ENCODE results near the gene C15orf61.

C15orf61 gene

DNA sequence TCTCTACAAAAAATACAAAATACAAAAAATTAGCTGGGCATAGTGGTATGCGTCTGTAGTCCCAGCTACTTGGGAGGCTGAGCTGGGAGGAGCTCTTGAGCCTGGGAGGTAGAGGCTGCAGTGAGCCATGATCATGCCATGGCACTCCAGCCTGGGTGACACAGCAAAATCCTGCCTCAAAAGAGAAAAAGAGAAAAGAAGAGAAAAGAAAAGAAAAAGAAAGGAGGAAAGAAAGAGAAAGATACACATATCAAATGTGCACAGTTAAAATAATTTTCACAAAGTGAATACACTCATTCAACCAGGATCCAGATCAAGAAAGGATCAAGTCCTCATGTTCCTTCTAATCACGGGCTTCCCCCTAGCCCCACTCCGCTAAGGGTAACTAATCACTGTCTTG is 5.8 kb upstream of the C15orf61 start:
- no peak for DNase-seq

DNA sequence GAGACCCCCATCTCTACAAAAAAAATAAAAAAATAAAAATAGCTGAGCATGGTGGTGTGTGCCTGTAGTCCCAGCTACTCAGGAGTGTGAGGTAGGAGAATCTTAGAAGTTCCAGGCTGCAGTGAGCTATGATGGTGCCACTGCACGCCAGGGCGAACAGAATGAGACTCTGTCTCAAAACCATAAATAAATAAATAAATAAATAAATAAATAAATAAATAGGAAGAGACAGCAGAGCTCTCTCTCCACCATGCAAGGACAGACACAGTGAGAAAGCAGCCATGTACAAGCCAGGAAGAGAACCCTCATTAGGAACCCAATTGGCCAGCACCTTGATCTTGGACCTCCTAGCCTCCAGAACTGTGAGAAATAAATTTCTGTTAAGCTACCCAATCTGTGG is 5.4 kb upstream of the C15orf61 start:
- no peak for DNase-seq

DNA sequence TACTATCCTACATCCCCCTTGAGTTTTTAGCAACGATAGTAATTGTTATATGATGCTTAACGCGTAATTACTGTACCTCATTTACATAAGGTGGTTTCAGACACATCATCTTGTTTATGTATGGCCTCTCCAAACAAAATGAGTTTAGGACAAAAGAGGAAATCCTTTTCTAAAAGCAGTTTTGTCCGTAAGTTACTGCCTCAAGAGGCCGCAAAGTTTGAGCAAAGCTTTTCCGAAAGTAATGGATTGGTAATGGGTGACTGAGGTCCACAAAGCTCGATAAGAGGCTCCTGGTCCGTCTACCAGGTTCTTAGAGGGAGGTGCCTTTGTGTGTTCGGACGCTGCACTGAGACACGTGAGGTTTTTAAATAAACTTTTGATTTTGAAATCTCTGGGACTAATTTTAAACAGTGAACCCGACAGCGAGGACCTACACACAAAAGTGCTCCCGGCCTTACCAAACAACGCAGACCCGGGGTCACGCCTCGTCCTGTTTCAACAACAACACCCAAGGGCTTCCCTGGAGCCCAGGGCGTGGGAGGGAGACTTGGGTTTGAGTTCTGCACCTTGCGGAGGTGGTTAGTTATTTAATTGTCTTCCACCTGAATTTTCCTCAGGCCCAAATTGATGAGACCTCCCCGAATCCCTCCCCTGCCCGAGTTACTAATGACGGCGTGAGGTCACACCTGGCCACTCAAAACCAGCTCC is 456 bp upstream of the C15orf61 start:
- DNase-seq = peak; percentile 48 to 75 (median 64)

DNA sequence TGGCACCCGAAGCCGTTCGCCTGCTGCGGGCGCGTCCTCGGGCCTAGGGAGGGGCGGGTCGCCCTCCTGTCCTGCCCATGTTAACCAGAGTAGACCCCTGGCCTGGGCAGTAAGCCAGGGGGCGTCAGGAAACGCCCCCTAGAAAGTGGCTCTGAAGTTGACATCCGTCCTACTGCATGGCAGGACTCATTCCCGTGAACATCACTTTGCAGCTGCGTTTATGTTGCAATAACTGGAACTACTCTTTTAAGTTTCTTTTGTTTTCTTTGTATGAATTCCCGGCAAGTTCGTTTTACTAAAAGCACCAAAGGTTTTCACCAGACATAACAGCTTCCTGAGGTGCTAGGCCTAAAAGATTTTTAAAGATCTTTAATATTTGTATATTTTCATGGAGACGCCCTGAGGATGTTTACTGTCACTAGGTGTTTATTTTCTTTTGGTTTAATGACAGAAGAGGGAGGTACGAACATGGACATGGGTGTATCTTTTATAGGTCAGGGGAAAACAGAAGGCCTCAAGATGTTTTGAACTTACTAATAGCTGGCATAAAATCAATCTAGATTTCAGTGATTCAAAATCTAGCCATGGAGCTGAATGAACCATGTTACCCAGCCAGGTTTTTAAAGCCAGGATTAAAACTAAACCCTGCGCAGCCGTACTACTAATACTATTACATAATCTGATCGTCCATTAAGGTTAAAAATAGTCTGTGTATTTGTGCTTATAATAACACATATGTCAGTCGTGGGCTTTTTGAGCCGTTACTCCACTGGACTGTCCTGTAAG is 1.0 kb downstream of the C15orf61 start:
- DNase-seq = peak; percentile 20 to 46 (median 31)

DNA sequence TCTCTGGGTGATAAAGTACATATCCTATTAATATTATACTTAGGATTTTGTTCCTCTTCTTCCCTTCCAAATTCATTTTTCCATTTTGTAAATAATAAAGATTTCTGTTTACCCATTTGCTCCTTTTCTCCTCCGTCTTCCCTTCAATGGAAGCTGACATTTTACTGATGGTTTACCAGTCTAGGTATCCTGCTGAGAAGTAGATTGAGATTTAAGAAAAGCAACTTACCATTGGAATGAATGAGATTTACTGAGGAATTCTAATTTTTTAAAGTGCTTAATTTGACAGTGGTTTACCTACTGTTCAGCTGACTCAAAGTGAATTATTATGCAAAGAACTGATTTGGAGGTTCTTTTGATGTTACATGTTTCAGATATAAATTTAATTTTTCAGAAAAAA is 2.4 kb downstream of the C15orf61 start:
- DNase-seq = no peak

DNA sequence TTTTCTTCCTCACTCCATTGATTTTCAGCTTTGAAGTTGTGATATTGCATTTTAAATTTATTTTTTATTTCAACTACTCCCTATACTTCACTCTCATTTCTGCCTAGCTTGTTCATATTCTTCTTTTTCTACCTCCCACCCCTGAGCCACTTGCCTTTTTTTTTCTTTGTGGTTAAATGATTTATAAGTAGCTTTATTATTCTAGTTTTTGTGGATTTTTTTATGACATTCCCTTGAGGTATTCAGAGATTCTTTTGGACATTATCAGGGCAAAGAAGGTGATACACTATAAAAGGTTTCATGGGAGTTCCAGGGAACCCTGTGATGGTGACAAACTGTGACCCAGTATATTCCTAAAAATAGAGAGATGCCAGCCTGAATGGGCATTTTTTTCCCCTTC is 3.3 kb downstream of the C15orf61 start:
- DNase-seq = no peak

DNA sequence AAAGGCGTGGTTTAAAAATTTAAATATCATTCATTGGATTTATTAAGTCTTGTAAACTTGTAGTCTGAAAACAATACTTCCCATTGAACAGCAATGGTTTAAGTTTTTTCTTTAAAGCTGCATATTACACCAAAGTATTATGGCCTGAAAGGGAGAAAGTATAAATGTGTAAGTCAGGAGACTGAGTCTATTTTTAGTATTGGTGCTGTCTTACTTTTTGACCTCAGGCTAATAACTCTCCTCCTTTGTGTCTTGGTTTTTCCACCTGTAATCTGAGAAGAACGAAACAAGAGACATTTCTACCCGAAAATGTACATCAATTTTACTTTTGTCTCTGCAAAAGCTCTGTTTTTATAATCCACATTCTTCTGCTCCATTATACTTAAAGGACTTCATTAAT is 7.6 kb downstream of the C15orf61 start:
- no peak for DNase-seq

DNA sequence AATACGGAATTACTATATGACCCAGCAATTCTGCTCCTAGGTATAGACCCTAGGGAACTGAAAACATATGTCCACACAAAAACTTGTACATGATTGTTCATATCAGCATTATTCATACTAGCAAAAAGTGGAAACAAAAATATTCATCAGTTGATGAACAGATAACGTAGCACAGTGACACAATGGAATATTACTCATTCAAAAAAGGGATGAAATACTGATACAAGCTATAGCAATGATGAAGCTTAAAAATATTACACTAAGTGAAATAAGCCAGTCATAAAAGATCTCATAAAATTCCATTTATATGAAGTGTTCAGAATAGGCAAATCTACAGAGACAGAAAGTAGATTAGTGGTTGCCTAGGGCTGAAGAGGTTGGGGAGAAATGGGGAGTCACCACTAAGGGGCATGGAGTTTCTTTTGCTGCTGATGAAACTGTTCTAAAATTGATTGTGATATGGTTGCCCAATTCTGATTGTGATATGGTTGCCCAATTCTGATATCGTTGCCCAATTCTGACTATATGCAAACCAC is 10.5 kb downstream of the C15orf61 start:
- DNase-seq = peak in 2 of 3 donors; percentile 27 to 45

DNA sequence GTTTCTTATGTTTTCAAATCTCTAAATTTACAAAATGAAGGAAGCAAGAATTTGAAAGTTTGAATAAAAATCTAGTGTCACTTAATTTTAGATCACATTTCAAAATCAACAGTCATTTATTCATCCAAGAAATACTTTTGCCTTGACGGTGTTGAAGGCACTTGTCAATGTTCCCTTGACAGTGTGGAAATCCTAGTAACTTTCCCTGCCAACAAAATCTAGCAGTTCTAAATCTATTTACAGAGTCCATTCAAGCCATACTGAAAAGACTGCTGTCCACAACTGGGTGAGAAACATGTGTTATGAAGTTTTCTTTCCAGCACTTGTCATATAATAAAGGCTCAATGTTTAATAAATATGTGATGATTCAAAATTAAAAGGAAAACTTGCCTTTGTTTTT is 12.9 kb downstream of the C15orf61 start:
- DNase-seq = no peak

DNA sequence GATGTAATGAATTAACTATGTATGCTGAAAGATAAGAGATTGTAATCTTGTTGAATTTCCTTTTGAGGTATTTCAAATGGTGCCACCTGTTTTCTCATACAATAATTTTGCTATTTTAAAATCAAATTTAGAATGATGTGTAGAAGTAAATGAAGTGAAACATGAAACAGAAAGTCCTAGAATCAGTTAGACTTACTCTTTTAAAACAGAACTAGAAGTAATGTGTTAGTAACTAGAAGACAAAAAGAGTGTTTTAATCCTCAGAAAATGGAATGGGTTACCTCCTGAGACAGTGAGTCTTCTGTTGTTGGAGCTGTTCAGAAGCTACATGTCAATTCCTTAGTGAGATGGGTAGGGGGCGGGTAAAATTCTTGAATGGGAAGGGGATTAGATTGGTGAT is 13.4 kb downstream of the C15orf61 start:
- no peak for DNase-seq

DNA sequence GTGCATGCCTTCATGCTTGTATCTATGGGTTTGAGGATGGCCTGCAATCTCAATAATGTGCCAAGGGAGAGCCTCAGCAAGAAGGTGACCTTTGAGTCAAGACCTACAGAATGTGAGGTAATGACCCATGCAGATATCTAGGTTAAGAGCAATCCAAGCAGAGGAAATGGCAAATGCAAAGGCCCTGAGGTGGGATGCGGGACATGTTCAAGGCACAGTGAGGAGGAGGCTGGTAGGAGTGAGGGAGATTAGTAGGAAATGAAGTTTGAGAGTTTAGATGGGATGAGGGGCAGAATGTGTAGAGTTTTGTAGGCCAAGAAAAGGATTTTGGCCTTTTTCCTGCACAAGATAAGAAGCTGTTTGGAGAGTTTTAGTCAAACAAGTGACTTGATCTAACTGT is 16.8 kb downstream of the C15orf61 start:
- no peak for DNase-seq

DNA sequence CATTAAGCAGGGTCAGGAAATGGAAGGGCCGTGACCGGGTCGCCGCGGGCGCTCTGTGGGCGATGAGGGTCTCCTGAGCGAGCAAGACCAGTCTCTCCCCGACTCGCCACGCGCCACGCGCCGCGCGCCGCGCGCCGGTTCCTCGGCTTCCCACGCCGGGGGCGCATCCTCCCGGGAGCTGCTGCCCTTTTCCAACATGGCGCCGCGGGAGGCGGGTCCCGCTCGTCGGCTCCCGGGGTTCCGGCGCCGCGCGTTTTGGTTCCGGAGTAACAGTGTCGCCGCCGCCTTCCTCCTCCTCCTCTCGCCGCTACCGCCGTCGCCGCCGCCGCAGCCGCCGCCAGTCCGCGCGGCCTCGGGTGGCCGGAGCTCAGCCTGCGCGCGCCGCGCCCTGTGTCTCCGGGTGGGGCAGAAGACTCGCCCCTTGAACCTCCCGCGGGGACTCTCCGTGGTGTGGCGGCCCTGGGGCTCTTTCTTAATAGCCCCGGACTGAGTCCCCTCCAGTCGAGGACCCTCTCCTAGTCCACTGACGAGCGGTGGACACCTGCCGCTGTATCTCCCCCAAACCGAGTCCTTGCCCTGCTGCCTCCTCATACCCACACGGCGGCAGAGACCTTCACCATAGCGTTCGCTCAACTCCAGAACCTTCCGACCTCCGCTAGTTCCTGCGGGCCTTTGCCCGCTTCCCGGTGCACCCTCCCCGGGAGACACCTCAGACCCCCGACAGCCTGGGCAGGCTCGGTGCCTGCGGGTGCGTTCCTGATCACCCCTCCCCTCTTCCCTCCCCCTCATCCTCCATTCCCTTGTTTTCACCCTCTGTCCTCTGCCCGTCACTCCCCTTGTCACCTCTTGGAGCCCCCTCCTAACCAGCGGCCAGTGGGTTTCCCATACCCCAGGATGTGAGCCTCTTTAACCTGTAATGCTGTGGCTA is 21.8 kb downstream of the C15orf61 start, which contains the start of gene MAP2K5:
Gene MAP2K5, plus strand, starts transcription at position 284 of the 928 bp plus-strand sequence. Its CDS starts 633 bp downstream, at position 917.
- peak; percentile 84 to 95 (median 91) for DNase-seq

DNA sequence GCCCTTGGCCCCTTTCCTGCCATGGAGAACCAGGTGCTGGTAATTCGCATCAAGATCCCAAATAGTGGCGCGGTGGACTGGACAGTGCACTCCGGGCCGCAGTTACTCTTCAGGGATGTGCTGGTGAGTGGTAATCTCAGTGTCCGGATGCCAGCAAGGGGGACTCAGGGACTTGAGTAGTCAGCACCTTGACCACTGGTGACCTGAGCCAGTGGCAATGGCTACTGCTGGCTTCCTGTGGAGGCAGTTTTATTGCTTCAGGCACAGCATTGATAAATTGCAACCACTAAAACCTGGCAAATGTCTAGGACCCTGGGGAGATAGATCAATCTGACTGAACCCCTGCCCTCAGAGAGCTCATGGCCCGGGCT is 22.4 kb downstream of the C15orf61 start:
- peak in 1 of 3 donors; percentile 8 for DNase-seq

DNA sequence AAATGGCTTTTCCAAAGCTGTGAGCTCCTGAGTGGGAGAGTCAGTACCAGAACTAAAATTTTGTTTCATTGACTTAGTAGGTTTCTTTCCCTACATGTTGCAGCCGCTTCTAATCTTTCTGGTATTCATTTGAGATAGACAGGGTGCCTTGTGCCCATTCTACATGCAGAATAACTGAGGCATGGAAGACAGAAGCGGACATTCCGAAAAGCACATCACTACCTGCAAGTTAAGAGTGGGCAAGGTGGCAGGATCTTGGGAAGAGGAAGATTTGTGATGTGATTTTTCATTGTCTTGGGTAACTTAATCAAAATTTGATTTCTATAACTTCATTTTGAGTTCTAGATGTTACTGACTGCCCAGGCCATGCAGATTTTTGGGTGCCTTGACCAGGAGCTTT is 23.5 kb downstream of the C15orf61 start:
- DNase-seq = no peak

DNA sequence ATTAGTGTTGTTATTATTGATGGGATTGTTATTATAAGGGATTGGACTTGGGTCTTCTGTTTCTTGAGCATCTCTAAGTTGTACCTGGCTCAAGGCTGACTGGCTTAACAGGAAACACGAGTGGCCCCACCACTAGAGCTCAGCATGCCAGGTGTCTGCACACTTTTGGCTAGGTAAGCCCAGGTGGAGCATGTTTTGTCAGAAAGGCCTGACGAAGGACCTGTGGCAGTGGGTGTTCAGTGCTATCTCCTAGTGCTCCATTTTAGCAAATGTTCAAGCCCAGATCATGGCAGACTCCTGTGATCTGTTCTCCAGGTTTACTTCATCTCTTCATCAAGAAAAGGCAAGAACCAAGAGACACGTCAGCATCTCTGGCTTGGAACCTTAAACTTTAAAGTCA is 24.9 kb downstream of the C15orf61 start:
- DNase-seq = no peak

DNA sequence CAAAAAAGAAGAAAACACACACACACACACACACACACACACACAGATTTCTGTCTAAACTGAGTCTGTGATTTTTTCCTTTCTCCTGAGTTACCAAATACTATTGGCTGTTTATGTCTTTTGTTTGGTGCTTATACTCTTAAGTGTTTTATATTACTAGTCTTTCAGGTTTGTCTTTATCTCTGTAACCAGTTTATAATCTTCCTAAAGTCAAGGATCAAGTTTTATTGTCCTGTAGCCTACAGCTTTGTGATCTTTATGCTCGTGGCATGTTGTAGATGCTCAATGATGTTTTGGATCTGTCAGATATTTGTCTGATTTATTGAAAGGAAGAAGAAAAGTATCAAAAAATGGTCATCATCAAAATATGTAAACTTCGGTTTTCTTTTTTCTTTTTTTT is 26.1 kb downstream of the C15orf61 start:
- no peak for DNase-seq

DNA sequence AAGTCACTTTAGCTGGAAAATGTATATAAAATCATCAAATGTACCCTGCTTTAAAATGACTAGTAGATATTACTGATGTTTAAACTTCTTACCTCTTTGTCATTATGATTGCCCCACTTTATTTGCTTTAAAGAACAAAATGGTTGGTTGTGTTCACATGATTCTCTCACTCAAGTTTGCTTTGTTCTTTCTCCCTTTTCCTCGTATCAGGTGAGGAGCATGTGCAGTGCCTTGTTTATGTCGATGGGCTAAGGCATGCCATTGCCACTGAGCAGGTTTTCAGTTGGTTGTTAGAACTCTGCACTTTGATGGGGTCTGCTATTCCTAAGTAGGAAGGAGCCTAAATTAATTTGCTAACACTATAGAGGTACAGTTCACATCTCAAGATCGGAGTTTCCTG is 26.9 kb downstream of the C15orf61 start:
- no peak for DNase-seq

DNA sequence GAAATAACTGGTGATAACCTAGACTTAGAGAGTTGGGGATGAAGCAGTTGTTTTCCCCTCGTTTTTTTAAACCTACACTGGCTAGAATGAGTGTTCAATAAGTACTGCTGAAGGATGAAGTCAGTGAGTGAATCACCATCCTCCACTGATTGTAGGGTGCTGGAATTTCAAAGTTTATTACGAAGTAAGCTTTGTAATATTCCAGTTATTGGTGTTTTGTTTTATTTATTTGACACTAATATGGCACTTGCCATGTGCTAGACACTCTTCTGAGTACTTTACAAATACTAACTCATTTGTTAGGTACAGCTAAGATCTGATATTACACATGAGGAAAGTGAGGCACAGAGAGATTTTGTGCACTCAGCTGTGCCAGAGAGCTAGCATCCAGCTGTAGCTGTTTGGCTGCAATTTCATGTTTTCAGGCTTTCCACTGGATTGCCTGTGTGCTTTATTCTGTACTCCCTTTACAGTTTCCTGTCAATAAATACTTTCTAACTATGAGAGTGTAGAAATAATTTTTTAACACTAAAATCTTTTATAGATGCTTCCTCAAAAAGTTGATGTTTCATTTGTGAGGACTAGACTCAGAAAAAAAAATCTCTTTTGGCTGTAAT is 27.4 kb downstream of the C15orf61 start:
- no peak for DNase-seq

DNA sequence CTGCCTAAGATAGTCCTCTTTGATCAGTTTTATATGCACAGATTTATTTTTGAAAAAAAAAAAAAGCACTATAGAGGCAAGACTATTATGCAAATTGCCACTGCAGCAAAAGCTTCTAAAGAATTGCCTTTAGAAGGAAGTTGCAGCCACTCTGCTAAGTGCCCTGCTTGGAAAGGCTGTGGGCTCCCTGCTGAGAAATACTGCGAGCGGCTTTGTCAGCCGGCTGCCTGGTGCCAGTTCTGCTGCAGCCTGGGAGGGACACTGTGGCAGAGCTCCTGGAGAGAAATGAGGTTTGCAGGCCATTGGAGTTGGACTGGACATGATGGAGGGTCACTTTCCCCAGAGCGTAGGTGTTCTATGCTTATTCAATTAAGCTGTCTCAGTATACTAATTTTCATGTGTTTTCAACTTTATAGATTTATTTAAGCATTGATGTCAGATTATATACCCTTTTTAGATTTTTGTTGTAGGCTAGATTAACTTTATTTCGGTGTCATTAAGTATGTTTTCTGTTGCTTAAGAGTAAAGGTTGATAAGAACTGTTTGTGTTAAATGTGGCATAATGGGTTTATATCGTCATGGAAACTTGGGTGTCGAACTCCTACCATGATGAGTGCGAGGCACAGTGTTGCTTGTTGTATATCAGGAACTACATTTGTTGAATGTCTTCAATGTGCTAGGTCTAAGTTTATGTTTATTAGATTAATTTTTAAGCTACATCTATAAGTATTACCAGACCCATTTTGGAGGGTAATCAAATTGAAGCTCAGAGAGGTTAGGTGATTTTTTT is 28.1 kb downstream of the C15orf61 start:
- DNase-seq = peak in 1 of 3 donors; percentile 28

DNA sequence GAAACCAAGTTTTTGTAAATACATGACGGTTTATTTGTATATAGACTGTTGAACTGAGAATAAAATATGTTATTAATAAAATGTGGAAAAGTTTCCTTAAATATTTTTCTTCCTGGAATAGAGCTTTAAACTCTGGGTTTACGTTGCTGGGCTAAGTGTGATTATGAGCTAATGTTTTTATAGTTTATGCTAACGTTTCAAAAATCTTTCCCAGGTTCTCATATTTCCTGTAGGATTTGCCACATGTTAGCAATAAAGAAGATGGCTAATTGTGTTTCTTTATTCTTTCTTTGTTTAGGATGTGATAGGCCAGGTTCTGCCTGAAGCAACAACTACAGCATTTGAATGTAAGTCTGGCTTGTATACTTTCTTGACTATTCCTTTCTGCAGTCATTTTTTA is 28.8 kb downstream of the C15orf61 start:
- no peak for DNase-seq

DNA sequence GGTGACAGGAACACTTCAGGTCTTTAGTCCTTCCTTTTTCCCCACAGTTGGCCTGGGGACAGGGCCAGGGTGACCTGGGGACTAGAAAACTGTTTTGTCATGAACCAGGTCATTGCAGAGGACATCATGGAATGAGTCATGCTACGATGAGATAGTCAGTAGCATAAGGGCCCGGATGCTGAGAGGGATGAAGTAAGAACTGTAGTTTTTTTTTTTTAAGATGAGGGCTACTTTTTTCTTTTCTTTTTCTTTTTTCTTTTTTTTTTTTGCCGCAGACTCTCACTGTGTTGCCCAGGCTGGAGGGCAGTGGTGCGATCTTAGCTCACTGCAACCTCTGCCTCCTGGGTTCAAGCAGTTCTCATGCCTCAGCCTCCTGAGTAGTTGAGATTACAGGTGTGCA is 29.6 kb downstream of the C15orf61 start:
- DNase-seq = peak; percentile 48 to 67 (median 49)
